Retinal pigment epithelial cell (primary cell): Measurements from ENCODE around the gene VEZT.

Source experiments
- DNase-seq: peaks from one replicate; pipeline ENCODE4 v3.0.0-alpha.2; 2010; ENCODE audit warnings: low read depth
- H3K4me3 ChIP-seq: 2 replicates; pipeline ENCODE4 v1.5.1; 2011; ENCODE audit warnings: mild to moderate bottlenecking, low read length, control low read depth, moderate library complexity
- TF ChIP-seq, protein P1 (sequence below): conservative IDR thresholded peaks from 2 replicates; pipeline ENCODE4 v1.5.1; 2011; ENCODE audit warnings: low read depth, low read length, control low read depth, inconsistent platforms

The VEZT gene

DNA sequence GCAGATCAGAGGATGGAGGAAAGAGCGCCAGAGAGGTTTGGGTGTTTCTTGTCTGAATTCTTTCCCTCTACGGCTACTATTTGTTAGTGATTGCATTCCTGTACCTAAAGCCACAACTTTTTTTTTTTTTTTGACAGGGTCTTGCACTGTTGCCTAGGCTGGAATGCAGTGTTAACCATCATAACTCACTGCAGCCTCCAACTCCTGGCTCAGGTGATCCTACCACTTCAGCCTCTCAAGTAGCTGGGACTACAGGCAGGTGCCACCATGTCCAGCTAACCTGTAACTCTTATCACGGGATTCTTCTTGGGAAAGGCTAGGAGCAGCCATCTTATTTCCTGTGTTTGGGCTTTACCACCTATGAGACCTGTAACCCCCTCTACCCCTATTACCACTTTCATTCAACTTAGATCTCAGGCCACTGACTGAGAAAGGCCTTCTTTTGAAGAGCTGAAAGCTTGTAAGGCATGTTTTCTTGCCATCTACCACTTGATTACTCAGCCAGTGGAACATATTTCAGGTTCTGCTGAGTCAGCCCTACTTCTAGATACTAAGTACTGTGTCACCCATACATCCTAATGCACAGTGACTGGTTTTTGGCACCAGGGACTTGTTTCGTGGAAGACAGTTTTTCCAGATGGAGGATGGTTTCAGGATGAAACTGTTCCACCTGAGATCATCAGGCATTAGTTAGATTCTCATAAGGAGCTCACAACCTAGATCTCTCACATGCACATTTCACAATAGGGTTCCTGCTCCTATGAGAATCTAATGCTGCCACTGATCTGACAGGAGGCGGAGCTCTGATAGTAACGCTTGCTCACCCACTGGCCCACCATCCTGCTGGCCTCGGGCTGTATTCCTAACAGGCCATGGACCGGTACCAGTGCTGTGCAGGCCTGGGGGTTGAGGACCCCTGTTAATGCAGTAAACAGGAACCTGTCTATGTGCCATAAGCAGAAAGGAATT, 6.9 kb downstream of the VEZT start:
- TF ChIP-seq, protein P1, sequence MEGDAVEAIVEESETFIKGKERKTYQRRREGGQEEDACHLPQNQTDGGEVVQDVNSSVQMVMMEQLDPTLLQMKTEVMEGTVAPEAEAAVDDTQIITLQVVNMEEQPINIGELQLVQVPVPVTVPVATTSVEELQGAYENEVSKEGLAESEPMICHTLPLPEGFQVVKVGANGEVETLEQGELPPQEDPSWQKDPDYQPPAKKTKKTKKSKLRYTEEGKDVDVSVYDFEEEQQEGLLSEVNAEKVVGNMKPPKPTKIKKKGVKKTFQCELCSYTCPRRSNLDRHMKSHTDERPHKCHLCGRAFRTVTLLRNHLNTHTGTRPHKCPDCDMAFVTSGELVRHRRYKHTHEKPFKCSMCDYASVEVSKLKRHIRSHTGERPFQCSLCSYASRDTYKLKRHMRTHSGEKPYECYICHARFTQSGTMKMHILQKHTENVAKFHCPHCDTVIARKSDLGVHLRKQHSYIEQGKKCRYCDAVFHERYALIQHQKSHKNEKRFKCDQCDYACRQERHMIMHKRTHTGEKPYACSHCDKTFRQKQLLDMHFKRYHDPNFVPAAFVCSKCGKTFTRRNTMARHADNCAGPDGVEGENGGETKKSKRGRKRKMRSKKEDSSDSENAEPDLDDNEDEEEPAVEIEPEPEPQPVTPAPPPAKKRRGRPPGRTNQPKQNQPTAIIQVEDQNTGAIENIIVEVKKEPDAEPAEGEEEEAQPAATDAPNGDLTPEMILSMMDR, result no peak
- no peak overlapping the region for H3K4me3 ChIP-seq
- no peak for DNase-seq

DNA sequence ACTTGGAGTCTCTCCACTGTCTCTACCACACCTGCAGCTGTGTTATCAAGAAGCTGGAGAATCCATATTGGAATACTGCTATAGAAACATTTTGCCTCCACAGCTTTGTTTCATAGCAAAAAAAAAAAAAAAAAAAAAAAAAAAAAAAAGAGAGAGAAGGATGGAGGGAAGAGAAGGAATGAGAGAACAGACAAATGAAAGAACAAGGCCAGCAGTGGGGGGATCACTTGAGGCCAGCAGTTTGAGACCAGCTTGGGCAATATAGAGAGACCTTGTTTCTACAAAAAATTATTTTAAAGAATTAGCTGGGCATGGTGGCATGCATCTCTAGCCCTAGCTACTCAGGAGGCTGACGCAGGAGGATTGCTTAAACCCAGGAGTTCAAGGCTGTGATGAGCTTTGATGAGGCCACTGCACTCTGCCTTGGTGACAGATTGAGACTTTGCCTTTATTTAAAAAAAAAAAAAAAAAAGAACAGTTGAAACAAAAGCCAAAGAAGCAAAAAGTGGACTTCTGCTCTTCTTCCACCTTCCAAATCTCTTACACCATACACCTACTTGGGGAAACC, 8.1 kb downstream of the VEZT start:
- DNase-seq, result no peak
- no peak overlapping the region for H3K4me3 ChIP-seq
- TF ChIP-seq, protein P1, result no peak

DNA sequence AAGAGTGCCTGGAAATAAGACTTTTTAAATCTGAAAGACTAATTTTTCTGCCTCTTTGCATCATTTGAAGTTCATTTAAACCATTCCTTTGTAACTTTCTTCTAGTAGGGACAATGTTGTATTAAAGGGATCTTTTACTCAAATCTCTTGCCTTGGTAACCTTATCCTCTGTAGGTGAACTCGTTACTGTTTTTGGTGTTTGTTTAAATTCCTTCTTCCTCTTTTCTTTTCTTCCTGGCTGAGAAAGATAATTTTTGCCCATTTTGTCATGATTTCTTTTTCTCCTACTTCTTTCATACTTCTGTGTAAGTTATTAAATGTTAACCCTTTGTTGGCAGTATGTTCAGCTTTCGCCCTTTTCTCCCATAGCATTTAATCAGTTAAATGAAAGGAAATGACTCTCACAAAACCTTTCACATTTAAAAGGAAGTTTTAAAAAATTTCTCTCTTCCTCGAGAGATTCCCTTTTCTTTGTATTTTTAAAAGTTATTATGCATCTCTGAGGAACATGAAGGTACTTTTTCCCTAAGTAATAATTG, 10.3 kb downstream of the VEZT start:
- no peak overlapping the region for H3K4me3 ChIP-seq
- TF ChIP-seq, protein P1, result no peak
- DNase-seq, result no peak

DNA sequence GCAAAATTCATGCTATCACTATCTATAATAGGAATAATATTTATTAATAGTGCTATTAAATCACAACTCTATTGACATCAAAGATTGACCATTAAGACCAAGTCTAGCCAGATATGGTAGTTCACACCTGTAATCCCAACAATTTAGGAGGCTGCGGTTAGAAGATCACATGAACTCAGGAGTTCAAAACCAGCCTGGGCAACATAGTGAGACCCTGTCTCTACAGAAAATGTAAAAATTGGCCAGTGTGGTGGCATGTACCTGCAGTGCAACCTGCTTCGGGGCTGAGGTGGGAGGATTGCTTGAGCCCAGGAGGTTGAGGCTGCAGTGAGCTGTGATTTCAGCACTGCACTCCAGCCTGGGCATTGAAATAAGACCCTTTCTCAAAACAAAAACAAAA, 11.0 kb downstream of the VEZT start:
- H3K4me3 ChIP-seq, result no peak overlapping the region
- TF ChIP-seq, protein P1, result no peak
- DNase-seq, result no peak

DNA sequence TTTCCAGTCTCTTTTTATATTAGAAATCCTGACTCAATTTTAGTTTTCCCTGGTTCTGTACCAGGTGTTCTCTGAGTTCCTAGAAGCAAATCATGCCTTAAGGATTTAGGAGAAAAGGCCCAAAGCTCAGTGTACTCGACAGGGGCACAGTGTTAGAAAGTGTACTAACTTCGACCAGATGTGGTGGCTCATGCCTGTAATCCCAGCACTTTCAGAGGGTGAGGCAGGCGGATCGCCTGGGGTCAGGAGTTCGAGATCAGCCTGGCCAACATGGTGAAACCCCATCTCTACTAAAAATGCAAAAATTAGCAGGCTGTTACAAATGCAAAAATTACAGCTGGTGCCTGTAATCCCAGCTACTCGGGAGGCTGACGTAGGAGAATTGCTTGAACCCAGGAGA, 12.0 kb downstream of the VEZT start:
- H3K4me3 ChIP-seq, result no peak overlapping the region
- no peak for DNase-seq
- TF ChIP-seq, protein P1, result no peak

DNA sequence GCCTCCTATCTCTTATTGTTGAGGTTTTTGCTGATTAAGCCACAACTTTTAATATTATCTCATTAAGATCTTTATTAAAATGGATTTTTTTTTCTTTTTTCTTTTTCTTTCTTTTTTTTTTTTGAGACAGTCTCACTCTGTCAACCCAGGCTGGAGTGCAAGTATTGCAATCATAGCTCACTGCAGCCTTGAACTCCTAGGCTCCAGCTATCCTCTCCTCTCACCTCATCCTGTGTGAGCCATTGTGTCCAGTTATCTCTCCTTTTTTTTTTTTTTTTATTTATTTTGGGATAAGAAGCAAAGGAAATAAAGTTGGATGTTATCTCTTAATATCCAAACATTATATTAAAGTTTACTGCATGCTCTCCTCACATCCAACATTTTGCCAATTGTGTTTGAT, 12.7 kb downstream of the VEZT start:
- no peak overlapping the region for H3K4me3 ChIP-seq
- TF ChIP-seq, protein P1, result no peak

More for the DNA sequence above, 12.7 kb downstream of the VEZT start:
- no peak for DNase-seq
